ENCODE results near the gene ZNF605.
"Not testable (repeated sequence)": the region's sequence is repeated elsewhere in the genome, so short reads cannot be mapped to it uniquely, and the experiment has no call there.

The ZNF605 gene

DNA sequence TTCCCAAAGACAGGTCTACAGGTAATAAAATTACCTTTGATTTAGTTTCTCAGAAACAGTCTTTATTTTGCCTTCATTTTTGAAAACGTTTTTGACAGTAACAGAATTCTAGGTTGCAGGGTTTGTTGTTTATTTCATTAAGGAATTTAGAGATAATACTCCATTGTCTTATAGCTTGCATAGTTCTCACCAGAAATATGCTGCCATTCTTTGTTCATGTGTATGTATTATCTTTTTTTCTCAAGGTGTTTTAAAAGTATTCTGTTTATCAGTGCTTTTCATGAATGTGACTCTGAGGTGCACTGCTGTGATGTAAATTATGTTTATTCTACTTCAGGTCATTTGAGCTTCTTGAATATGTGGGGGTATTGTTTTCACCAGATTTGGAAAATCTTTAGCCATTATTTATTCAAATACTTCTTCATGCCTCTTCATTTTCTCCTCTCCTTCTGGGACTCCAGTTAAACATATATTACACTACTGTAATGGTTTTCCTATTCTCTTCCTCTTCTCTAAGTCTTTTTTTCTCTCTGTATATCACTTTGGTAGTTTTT lies 32.7 kb downstream of the ZNF605 start:
- peaks cover 5% of the 10 kb centered on the region; the same call in 1 of the 2 replicates for H3K36me3 ChIP-seq (ENCODE audit: insufficient read depth, low read depth, low read length)
- H3K4me1 ChIP-seq (ENCODE audit: insufficient read depth, low read length) = no peaks in the 10 kb centered on the region
- no peak overlapping the region for H3K27ac ChIP-seq (ENCODE audit: low read length)
- H3K4me3 ChIP-seq (ENCODE audit: low read length) = no peak overlapping the region
- no peak overlapping the region for H3K9ac ChIP-seq (ENCODE audit: low read depth, low read length)
- no peaks in the 10 kb centered on the region for H3K27me3 ChIP-seq (ENCODE audit: insufficient read depth, low read length)
- peaks cover 91% of the 10 kb centered on the region for H3K9me3 ChIP-seq (ENCODE audit: insufficient read depth, low read depth, low read length)

DNA sequence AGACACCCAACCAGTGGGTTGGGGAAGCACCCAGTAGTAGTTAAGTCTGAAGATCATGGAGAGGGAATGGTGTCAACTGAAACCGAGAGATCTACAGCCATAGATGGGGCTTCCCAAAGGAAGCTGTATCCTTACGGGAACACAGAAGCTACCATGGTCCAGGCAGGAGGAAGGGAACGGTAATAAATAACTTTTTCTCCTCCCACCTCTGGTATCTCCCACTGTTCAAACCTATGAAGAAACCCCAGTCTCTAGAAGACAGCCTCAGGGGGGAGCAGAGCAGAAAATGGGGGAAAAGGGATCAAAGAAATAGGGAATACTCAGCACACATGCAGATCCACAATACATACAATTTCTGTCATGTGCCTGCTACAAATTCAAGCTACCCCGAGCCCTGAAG lies 33.4 kb downstream of the ZNF605 start:
- Histone ChIP-seq H3K27ac (ENCODE audit: low read length) (no peak overlapping the region), H3K9me3 (ENCODE audit: insufficient read depth, low read depth, low read length) (peaks cover 91% of the 10 kb centered on the region), H3K9ac (ENCODE audit: low read depth, low read length) (no peak overlapping the region), H3K27me3 (ENCODE audit: insufficient read depth, low read length) (no peaks in the 10 kb centered on the region), H3K36me3 (ENCODE audit: insufficient read depth, low read depth, low read length) (peaks cover 5% of the 10 kb centered on the region; the same call in 1 of the 2 replicates), H3K4me1 (ENCODE audit: insufficient read depth, low read length) (no peaks in the 10 kb centered on the region), H3K4me3 (ENCODE audit: low read length) (no peak overlapping the region)

DNA sequence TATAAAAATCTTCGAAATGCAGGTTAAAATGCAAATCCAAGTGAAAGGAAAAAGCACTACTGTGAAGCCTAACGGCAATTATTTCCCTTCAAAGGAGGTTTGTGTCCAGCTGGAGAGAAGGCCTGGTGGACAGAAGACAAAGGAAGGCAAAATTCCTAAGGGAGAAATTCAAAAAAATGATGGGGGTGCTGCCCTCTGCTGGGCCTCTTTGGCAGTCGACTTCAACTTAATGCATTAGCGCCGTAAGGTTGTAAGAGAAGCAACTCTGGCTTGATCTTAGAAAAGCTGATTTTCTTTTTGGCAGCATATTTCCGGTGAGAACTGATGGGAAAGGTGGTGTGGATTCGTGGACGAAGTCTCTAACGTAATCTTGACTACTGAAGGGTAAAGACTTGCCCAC lies 34.4 kb downstream of the ZNF605 start:
- H3K9me3 ChIP-seq (ENCODE audit: insufficient read depth, low read depth, low read length) = peaks cover 90% of the 10 kb centered on the region
- no peak overlapping the region for H3K4me3 ChIP-seq (ENCODE audit: low read length)
- no peaks in the 10 kb centered on the region for H3K27me3 ChIP-seq (ENCODE audit: insufficient read depth, low read length)

DNA sequence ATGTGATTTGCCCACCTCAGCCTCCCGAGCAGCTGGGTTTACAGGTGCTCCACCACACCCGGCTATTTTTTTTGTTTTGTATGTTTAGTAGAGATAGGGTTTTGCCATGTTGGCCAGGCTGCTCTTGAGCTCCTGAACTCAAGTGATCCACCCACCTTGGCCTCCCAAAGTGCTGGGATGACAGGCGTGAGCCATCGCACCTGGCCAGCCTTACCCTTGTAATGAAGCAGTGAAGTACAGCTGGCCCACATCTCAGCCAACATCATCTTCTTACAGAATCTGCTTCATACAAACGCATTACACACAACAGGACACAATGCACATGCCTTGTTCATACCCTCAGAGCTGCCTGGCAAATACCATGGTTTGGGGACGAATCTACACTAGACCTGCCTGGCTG lies 37.4 kb downstream of the ZNF605 start:
- no peak overlapping the region for H3K27ac ChIP-seq (ENCODE audit: low read length)
- no peaks in the 10 kb centered on the region for H3K4me1 ChIP-seq (ENCODE audit: insufficient read depth, low read length)
- H3K9ac ChIP-seq (ENCODE audit: low read depth, low read length) = no peak overlapping the region
- H3K9me3 ChIP-seq (ENCODE audit: insufficient read depth, low read depth, low read length) = peaks cover 84% of the 10 kb centered on the region
- H3K36me3 ChIP-seq (ENCODE audit: insufficient read depth, low read depth, low read length) = no peaks in the 10 kb centered on the region; the same call in 1 of the 2 replicates
- no peaks in the 10 kb centered on the region for H3K27me3 ChIP-seq (ENCODE audit: insufficient read depth, low read length)
- H3K4me3 ChIP-seq (ENCODE audit: low read length) = no peak overlapping the region

More for the DNA sequence above, 34.4 kb downstream of the ZNF605 start:
- Histone ChIP-seq H3K9ac (ENCODE audit: low read depth, low read length) (no peak overlapping the region), H3K4me1 (ENCODE audit: insufficient read depth, low read length) (no peaks in the 10 kb centered on the region), H3K27ac (ENCODE audit: low read length) (no peak overlapping the region), H3K36me3 (ENCODE audit: insufficient read depth, low read depth, low read length) (peaks cover 5% of the 10 kb centered on the region; the same call in 1 of the 2 replicates)

DNA sequence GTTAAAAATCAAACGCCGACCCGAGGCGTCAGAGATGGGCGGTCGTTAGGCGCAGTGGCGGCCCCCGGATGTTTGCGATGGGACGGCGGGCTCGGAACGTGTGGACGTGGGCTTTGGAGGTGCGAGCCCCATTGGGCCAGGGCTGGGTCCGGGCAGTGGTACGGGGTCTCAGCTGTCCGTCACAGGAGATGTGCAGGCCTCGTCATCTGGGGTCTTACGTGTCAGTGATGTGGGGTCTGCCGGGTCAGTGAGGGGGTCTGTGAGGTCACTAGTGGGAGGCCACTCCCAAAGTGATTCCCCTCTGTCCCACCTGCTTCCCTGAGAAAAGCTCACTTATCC lies 47.1 kb downstream of the ZNF605 start:
- H3K9ac ChIP-seq (ENCODE audit: low read depth, low read length) = peak overlapping the region; percentile 63; the same call in 1 of the 2 replicates
- H3K27me3 ChIP-seq (ENCODE audit: insufficient read depth, low read length) = peaks cover 23% of the 10 kb centered on the region
- H3K4me1 ChIP-seq (ENCODE audit: insufficient read depth, low read length) = no peaks in the 10 kb centered on the region
- peak overlapping the region; percentile 79 for H3K4me3 ChIP-seq (ENCODE audit: low read length)
- H3K27ac ChIP-seq (ENCODE audit: low read length) = no peak overlapping the region
- no peaks in the 10 kb centered on the region for H3K36me3 ChIP-seq (ENCODE audit: insufficient read depth, low read depth, low read length)
- peaks cover 24% of the 10 kb centered on the region for H3K9me3 ChIP-seq (ENCODE audit: insufficient read depth, low read depth, low read length)

DNA sequence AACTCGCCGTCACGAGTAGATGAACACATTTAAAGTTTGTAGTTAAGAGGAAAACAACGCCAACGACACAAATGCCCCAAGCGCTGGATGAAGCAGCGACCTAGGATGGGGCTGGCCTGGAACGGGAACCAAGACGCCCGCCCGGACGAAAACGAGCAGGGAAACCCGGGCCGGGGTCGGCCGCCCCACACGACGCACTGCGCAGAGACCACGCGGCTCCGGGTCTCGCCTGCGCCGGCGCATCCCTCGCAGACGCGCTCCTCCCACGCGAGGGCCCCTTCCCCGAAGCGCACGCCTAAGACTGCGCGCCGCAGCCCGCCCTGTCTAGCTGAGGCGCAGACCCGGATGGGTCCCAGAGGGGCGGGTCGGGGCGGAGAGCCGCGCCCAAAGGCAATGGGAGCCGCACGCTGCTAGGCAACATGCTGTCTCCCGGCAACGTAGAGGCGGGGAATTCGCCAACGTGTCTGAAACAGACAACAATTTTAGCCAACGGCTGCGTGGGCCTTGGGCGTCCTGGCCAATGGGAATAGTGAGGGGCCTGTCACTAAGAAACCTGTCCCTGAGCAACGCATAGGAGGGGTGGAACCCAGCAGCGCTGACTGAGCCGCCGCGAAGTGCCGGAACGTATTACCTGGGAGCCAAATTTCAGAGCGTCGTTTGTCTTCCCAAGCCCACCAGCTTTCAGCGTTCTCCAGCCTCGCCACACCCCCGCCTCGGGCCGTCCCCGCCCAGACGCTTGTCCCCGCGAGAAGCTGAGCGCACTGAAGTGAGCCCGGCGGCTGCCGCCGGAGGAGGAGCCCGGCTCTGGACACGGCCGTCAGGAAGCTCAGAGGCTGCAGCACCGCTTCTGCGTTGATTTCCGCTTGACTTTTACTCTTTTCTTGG lies 47.7 kb downstream of the ZNF605 start:
- Histone ChIP-seq H3K9ac (ENCODE audit: low read depth, low read length) (peak overlapping the region; percentile 63; the same call in 1 of the 2 replicates), H3K27ac (ENCODE audit: low read length) (no peak overlapping the region), H3K27me3 (ENCODE audit: insufficient read depth, low read length) (peaks cover 23% of the 10 kb centered on the region), H3K4me1 (ENCODE audit: insufficient read depth, low read length) (no peaks in the 10 kb centered on the region), H3K36me3 (ENCODE audit: insufficient read depth, low read depth, low read length) (no peaks in the 10 kb centered on the region), H3K4me3 (ENCODE audit: low read length) (peak overlapping the region; percentile 79), H3K9me3 (ENCODE audit: insufficient read depth, low read depth, low read length) (peaks cover 18% of the 10 kb centered on the region)

DNA sequence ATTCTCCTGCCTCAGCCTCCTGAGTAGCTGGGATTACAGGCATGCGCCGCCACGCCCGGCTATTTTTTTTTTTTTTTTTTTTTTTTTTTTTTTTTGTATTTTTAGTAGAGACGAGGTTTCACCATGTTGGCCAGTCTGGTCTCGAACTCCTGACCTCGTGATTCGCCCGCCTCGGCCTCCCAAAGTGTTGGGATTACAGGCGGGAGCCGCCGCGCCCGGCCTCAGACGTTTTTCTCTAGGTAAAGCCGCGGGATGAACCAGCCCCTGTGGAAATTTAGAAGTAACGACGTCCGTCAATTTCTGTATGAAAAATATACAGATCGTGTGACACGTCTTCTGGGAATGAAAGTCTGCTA lies 48.3 kb downstream of the ZNF605 start:
- Histone ChIP-seq H3K27me3 (ENCODE audit: insufficient read depth, low read length) (peaks cover 23% of the 10 kb centered on the region), H3K4me3 (ENCODE audit: low read length) (peak overlapping the region; percentile 79), H3K9me3 (ENCODE audit: insufficient read depth, low read depth, low read length) (peaks cover 16% of the 10 kb centered on the region), H3K9ac (ENCODE audit: low read depth, low read length) (peak overlapping the region; percentile 58; the same call in 1 of the 2 replicates)
- not testable (repeated sequence) for H3K27ac ChIP-seq (ENCODE audit: low read length); H3K36me3 ChIP-seq (ENCODE audit: insufficient read depth, low read depth, low read length); H3K4me1 ChIP-seq (ENCODE audit: insufficient read depth, low read length)

DNA sequence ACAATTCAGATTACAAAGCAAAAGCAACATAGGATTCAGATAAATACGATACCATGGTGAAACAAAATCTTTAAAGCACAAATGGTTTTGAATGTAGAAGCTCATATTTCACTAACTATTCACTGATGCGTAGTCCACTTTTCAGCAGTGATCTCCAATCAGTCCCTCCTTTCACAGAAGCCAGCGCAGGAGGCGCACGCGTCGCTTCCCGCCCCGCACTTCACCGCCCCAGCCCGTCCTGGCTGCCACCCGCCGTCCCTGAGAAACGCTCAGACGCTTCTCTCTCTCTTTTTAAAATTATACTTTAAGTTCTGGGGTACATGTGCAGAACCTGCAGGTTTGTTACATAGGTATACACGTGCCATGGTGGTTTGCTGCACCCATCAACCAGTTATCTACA lies 48.9 kb downstream of the ZNF605 start:
- no peaks in the 10 kb centered on the region for H3K4me1 ChIP-seq (ENCODE audit: insufficient read depth, low read length)
- H3K9me3 ChIP-seq (ENCODE audit: insufficient read depth, low read depth, low read length) = peaks cover 16% of the 10 kb centered on the region
- peaks cover 23% of the 10 kb centered on the region for H3K27me3 ChIP-seq (ENCODE audit: insufficient read depth, low read length)
- no peak overlapping the region for H3K4me3 ChIP-seq (ENCODE audit: low read length)
- no peak overlapping the region for H3K27ac ChIP-seq (ENCODE audit: low read length)
- H3K9ac ChIP-seq (ENCODE audit: low read depth, low read length) = no peak overlapping the region
- no peaks in the 10 kb centered on the region for H3K36me3 ChIP-seq (ENCODE audit: insufficient read depth, low read depth, low read length)

DNA sequence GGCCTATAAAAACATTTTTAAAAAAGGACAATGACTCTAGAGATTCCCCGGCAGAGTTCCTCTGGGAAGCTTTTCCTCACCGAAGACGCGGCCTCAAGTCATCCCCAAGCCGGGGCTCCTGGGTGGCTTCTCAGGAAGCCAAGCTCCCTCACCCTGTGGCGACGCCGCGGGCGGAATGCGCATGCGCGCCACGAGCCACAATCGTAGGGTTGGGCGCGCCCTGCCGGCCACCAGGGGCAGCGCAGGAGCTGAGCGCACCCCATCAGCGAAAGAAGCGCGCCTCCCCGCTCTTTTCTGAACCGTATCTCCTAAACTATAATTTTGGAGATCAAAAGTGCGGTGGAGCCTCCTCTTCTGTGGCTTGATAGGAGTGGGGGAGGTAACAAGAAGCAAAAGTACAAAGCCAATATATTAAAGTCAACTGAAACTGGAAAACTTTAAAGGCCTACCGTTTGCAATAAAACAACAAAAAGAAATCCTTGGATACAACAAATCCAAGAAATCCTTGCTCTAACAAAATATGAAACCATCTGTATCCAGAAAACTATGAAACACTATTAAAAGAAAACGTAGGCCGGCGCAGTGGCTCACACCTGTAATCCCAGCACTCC lies 51.3 kb downstream of the ZNF605 start:
- Histone ChIP-seq H3K9ac (ENCODE audit: low read depth, low read length) (no peak overlapping the region), H3K4me3 (ENCODE audit: low read length) (no peak overlapping the region), H3K27ac (ENCODE audit: low read length) (no peak overlapping the region), H3K27me3 (ENCODE audit: insufficient read depth, low read length) (peaks cover 23% of the 10 kb centered on the region), H3K4me1 (ENCODE audit: insufficient read depth, low read length) (no peaks in the 10 kb centered on the region), H3K36me3 (ENCODE audit: insufficient read depth, low read depth, low read length) (no peaks in the 10 kb centered on the region), H3K9me3 (ENCODE audit: insufficient read depth, low read depth, low read length) (no peaks in the 10 kb centered on the region)

DNA sequence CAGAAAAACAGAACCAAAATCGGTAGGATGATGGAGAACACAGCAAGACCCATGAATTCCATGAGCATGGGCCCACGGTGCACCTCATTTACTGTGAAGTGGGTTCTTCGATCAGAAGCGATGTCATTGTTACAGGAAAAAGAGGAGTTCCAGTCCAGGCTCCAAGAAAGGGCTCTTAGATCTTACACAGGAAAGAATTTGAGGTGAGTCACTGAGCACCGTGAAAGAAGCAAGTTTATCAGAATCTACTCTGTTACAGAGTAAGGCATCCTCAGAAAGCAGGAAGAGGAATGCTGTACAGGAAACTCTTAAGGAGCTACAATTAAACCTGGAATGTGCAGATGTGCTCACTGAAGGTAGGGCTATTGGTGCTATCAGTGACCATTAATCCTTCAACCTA lies 57.1 kb downstream of the ZNF605 start:
- Histone ChIP-seq H3K4me3 (ENCODE audit: low read length) (no peak overlapping the region), H3K36me3 (ENCODE audit: insufficient read depth, low read depth, low read length) (no peaks in the 10 kb centered on the region), H3K9me3 (ENCODE audit: insufficient read depth, low read depth, low read length) (no peaks in the 10 kb centered on the region; the same call in 1 of the 2 replicates)

DNA sequence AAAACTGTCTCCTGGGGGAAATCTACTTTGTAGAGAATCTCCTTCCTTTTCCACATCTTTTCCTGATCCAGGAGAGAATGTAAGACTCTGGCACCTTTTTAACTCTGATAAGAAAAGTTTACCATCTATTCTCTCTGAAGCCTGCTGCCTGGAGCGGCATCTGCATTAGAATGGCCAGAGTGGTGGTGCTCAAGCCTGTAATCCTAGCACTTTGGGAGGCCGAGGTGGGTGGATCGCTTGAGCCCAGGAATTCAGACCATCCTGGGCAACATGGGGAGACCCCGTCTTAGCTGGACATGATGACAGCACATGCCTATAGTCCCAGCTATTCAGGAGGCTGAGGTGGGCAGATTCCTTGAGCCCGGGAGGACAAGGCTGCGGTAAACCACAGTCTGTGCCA lies 67.3 kb downstream of the ZNF605 start:
- no peaks in the 10 kb centered on the region for H3K27me3 ChIP-seq (ENCODE audit: insufficient read depth, low read length)
- H3K9ac ChIP-seq (ENCODE audit: low read depth, low read length) = peak overlapping the region; percentile 89; the same call in 1 of the 2 replicates
- peak overlapping the region; percentile 89 for H3K27ac ChIP-seq (ENCODE audit: low read length)
- peak overlapping the region; percentile 80 for H3K4me3 ChIP-seq (ENCODE audit: low read length)
- H3K9me3 ChIP-seq (ENCODE audit: insufficient read depth, low read depth, low read length) = no peaks in the 10 kb centered on the region
- peaks cover 10% of the 10 kb centered on the region; the same call in 1 of the 2 replicates for H3K4me1 ChIP-seq (ENCODE audit: insufficient read depth, low read length)
- H3K36me3 ChIP-seq (ENCODE audit: insufficient read depth, low read depth, low read length) = no peaks in the 10 kb centered on the region

More for the DNA sequence above, 57.1 kb downstream of the ZNF605 start:
- no peaks in the 10 kb centered on the region for H3K4me1 ChIP-seq (ENCODE audit: insufficient read depth, low read length)
- no peaks in the 10 kb centered on the region for H3K27me3 ChIP-seq (ENCODE audit: insufficient read depth, low read length)
- H3K27ac ChIP-seq (ENCODE audit: low read length) = no peak overlapping the region
- H3K9ac ChIP-seq (ENCODE audit: low read depth, low read length) = no peak overlapping the region
